ENCODE data around the gene IGSF9.

IGSF9 gene

GRCh38 chr1:159918352-159919200 is 26.8 kb downstream of the IGSF9 start:
- TF ChIP-seq, protein P1, sequence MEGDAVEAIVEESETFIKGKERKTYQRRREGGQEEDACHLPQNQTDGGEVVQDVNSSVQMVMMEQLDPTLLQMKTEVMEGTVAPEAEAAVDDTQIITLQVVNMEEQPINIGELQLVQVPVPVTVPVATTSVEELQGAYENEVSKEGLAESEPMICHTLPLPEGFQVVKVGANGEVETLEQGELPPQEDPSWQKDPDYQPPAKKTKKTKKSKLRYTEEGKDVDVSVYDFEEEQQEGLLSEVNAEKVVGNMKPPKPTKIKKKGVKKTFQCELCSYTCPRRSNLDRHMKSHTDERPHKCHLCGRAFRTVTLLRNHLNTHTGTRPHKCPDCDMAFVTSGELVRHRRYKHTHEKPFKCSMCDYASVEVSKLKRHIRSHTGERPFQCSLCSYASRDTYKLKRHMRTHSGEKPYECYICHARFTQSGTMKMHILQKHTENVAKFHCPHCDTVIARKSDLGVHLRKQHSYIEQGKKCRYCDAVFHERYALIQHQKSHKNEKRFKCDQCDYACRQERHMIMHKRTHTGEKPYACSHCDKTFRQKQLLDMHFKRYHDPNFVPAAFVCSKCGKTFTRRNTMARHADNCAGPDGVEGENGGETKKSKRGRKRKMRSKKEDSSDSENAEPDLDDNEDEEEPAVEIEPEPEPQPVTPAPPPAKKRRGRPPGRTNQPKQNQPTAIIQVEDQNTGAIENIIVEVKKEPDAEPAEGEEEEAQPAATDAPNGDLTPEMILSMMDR (IDR thresholded peaks at IDR 0.05; ENCODE audit: low read depth, low read length): no peak
- DNase-seq (ENCODE audit: extremely low read depth, low read depth): no peak

- TF ChIP-seq, protein P1 (IDR thresholded peaks at IDR 0.05; ENCODE audit: low read depth, low read length): no peak
- no peak for DNase-seq (ENCODE audit: extremely low read depth, low read depth)
Measured at GRCh38 chr1:159917533-159918351, 27.7 kb downstream of the IGSF9 start.

- TF ChIP-seq, protein P1 (IDR thresholded peaks at IDR 0.05; ENCODE audit: low read depth, low read length): no peak
- DNase-seq (ENCODE audit: extremely low read depth, low read depth): no peak
Measured at GRCh38 chr1:159916242-159917051, 29.0 kb downstream of the IGSF9 start.

GRCh38 chr1:159915571-159916241 is 29.7 kb downstream of the IGSF9 start:
- no peak for DNase-seq (ENCODE audit: extremely low read depth, low read depth)
- TF ChIP-seq, protein P1 (IDR thresholded peaks at IDR 0.05; ENCODE audit: low read depth, low read length): no peak

DNA sequence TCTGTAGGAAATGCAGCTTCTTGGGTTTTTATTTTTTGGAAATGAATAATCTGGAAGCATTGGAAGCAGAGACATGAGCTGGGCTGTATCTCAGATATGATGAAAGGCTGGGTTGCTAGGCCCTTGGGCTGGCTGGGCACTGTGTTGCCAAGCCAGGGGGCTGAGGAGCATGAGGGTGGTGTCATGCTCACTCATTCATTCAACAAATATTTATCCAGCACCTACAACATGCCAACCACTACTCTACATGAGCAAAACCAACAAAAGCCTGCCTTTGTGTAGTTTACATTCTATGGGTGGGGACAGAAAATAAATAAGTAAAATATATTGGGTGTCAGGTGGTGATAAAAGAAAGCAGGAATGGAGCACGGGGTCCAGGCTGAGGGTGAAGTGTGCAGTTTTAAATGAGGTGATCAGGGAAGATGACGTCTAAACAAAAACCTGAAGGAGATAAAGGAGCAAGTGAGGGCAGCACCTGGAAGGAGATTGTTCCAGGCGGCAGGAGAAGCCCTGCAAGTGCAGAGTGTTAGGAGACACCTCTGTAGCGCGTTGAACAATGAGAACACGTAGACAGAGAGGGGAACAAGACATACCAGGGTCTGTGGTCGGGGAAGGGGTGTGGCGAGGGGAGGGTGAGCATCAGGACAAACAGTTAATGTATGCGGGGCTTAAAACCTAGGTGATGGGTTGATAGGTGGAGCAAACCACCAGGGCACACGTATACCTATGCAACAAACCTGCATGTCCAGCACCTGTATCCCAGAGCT is 31.0 kb downstream of the IGSF9 start:
- DNase-seq (ENCODE audit: extremely low read depth, low read depth): no peak

More for the DNA sequence above, 31.0 kb downstream of the IGSF9 start:
- TF ChIP-seq, protein P1 (IDR thresholded peaks at IDR 0.05; ENCODE audit: low read depth, low read length): no peak
